Fibroblast of upper back skin (primary cell): Measurements from ENCODE around the gene PHF5A.

Experiments
- DNase-seq: peaks from one replicate; pipeline ENCODE4 v3.0.0-alpha.2; 2013

PHF5A gene

GRCh38 chr22:41468381-41469217, at the start of gene PHF5A, which contains the start of gene ACO2:
PHF5A (minus strand) TSS chr22:41468692; CDS start chr22:41468653, 39 bp downstream.
ACO2 (plus strand) TSS chr22:41469117; CDS start chr22:41469147, 30 bp downstream.
- DNase-seq: peak; percentile 97

GRCh38 chr22:41518048-41518347, 49.5 kb upstream of the PHF5A start:
- DNase-seq: no peak

- peak; percentile 55 for DNase-seq
Observed at GRCh38 chr22:41517172-41518047, 48.9 kb upstream of the PHF5A start.

DNA sequence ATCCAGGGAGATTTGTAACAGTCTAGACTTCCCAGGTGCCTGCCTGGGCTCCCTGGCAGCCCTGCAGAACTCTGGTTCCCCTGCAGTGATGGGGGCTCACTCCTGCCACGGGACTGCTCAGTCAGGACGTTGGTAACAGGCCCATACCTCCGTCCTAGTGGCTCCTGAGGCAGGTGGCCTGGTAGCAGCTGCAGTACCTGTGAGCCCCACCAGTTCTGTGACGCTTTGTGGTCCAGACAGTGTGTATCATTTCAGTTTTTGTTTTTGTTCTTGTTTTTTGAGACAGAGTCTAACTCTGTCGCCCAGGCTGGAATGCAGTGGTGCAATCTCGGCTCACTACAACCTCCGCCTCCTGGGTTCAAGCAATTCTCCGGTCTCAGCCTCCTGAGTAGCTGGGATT, 48.0 kb upstream of the PHF5A start:
- DNase-seq: no peak

- no peak for DNase-seq
Observed at GRCh38 chr22:41513391-41513790, 44.9 kb upstream of the PHF5A start.

DNA sequence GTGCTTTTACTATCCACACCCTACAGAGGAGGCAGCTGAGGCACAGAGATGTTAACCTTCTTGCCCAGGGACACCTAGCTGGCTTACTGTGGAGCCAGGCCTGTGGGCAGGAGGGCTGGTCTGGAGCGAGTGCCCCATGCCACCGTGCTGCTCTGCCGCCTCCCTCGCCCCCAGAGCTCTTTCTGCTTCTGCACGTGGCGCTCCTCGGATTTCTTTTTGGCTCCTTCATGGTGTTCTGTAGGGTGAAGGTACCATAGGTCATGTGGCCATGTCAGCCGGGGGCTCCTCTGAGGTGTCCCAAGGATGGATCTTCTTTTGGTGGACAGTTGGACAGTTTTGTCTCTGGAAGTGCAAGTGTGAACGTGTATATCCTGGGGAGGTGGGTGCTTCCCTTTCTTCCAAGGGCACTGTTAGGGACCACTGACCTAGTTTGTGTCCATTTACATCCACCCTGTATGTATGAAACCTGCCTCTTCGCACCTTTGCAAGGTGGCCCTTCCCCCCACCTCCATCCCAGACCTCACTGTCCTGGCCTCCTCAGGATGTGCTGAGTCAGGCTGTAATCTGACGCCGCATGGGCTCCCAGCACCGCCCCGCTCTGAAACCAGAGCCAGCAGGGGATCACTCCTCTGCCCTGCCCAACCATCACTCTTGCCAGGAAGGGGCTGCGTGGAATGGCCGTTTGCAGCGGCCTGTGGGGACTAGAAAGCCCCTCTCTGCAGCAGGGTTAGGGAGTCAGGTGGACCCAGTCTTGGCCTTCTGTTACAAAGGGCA, 44.1 kb upstream of the PHF5A start:
- DNase-seq: peak; percentile 75

- no peak for DNase-seq
Observed at GRCh38 chr22:41511521-41511968, 43.1 kb upstream of the PHF5A start.

DNA sequence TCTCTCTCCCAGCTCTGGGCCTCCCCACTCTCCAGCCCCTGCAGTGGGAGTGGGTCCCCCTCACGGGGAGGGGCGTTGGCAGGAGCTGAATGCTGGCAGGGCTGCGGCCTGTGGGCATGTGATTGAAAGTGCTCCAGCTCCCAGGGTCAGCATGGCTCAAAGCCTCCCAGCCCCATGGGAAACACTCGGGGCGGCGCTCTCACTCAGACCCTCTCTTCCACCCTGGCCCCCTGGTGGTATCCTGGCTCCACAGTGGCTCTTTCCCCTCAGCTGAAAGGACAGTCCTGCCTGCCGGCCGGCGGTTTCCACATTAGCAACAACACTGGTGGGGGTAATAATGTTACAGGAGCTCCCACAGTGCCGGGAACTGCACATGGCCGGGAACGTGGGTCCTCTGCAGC, 40.3 kb upstream of the PHF5A start:
- no peak for DNase-seq

GRCh38 chr22:41507330-41508063, 39.0 kb upstream of the PHF5A start:
- no peak for DNase-seq

DNA sequence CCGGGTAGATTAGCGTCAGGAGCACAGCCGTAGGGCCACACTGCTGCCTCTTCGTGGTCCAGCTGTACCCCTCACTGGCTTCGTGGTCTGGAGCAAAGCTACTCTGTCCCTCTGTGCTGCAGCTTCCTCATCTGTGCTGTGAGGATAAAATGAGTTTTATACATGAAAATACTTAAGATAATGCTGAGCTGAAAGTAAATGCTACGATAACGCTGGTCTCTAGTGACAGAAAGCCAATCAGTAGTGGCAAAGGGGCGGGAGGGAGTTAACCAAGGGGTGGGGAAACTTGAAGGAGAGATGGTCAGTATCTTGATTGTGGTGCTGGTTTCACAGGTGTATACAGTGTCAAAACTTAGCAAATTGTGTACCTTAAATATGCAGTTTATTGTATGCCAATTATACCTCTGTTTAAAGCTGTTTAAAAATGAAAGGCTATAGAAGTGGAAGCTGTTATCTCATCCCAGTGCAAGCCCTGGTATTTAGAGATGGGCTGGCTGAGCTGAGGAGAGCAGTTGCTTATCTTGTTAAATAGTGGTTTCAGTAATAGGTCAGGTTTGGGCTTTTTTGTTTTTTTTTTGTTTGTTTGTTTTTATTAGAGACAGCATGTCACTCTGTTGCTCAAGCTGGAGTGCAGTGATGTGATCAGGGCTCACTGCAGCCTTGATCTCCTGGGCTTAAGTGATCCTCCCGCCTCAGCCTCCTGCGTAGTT, 37.2 kb upstream of the PHF5A start:
- no peak for DNase-seq

GRCh38 chr22:41504816-41505215, 36.3 kb upstream of the PHF5A start:
- DNase-seq: no peak

GRCh38 chr22:41504397-41504796, 35.9 kb upstream of the PHF5A start:
- peak; percentile 18 for DNase-seq

- DNase-seq: no peak
Observed at GRCh38 chr22:41501209-41501608, 32.7 kb upstream of the PHF5A start.

- DNase-seq: no peak
Observed at GRCh38 chr22:41500303-41500702, 31.8 kb upstream of the PHF5A start.

- DNase-seq: no peak
Observed at GRCh38 chr22:41499624-41500280, 31.3 kb upstream of the PHF5A start.

DNA sequence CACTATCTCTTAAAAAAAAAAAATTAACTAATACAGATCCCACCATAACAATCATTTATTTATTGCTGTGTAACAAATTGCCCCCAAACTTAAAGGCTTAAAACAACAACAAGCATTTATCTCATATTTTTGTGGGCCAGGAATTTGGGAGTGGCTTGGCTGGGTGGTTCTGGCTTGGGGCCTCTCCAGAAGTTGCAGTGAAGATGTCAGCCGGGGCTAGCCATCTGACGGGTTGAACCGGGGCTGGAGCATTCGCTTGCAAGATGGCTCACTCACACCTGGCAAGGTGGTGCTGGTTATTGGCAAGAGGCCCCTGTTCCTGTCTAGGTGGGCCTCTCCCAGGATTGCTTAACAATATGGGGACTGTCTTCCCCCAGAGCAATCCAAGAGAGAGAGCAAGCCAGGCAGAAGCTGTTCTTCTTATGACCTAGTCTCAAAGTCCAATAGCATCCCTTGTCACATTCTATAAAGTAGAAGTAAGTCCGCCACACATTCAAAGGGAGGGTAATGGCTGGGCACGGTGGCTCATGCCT, 29.9 kb upstream of the PHF5A start:
- DNase-seq: no peak

GRCh38 chr22:41491374-41492100, 23.0 kb upstream of the PHF5A start:
- peak; percentile 60 for DNase-seq

- no peak for DNase-seq
Observed at GRCh38 chr22:41488596-41489385, 20.3 kb upstream of the PHF5A start.

DNA sequence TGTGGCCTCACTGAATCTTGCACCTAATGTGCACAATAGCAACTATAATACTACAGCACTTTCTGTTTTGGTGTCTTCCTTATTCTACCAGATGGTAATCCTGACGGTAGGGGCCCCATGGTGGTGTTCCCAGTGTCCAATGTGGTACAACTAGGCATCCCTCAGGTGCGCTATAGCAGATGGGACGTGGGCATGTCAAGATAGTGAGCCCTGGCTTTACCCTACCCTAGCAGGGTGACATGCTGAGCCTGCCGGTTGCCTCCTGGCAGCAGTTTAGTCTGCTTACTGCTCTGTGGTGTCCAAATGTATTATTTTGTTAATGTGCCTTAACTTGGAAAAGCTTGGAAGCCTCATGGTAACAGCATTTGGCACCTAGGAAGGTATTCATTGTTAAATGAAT, 19.6 kb upstream of the PHF5A start:
- no peak for DNase-seq
